ENCODE data around the gene CNTNAP3. TPM values are rescaled to one million over a fixed set of nuclear protein-coding genes. Genes with fewer than 3 reads are reported as not detected.
"Not testable (repeated sequence)": the region's sequence is repeated elsewhere in the genome, so short reads cannot be mapped to it uniquely, and the experiment has no call there.

The CNTNAP3 gene
- total RNA-seq, 2 donors from 2014 or later, result 1.1 to 2.6 TPM

DNA sequence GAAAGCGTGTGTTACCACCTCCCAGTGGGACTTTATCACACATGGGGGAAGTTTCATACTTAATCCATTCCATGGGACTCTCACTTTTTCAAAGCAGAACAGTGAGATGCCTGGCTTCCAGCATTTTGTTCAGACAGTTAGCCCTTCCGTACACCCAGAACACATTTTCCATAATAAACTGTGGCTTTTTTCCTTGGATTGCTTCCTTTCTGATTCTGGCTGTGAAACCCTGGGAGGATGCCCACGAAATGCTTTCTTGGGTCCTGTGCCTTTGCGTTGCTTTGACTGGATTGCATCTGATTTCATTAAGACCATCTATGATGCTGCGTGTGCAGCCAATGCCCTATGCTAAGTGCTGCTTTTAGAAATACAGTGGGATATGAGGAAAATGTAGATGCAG lies 259.1 kb downstream of the CNTNAP3 start:
- not testable (repeated sequence) for H3K4me3 Mint-ChIP-seq; H3K9me3 ChIP-seq (ENCODE audit: control insufficient read depth, low read length); H3K4me3 ChIP-seq (ENCODE audit: low read length)

DNA sequence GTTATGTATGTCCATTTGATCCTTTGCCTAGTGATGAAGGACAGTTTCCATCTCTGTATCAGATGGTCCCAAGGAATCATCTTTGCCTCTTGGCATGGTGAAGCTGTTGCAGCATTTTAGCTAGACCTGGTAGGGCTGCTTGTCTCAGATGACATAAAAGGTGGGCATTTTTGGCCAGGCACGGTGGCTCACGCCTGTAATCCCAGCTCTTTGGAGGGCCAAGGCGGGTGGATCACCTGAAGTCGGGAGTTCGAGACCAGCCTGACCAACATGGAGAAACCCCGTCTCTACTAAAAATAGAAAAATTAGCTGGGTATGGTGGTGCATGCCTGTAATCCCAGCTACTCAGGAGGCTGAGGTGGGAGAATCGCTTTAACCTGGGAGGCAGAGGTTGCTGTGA lies 259.8 kb downstream of the CNTNAP3 start:
- H3K9me3 ChIP-seq (ENCODE audit: control insufficient read depth, low read length); H3K4me3 ChIP-seq (ENCODE audit: low read length); H3K36me3 ChIP-seq (ENCODE audit: control insufficient read depth, insufficient read depth, low read length); H3K4me3 Mint-ChIP-seq; H3K4me1 ChIP-seq (ENCODE audit: control insufficient read depth, insufficient read depth, low read length); DNase-seq; H3K36me3 Mint-ChIP-seq (ENCODE audit: low read depth); H3K27ac ChIP-seq (ENCODE audit: low read depth, low read length); H3K27ac Mint-ChIP-seq; H3K9me3 Mint-ChIP-seq; H3K27me3 Mint-ChIP-seq (ENCODE audit: insufficient read depth); H3K27me3 ChIP-seq (ENCODE audit: control insufficient read depth, insufficient read depth, low read length, poor library complexity, severe bottlenecking); H3K9ac ChIP-seq (ENCODE audit: extremely low read depth, low read length, poor library complexity, severe bottlenecking); H3K4me1 Mint-ChIP-seq: not testable (repeated sequence)
- 93 to 95% methylated on average over 7 of the region's 7 CpGs for WGBS, 2 experiments (ENCODE audit: insufficient coverage in 1 of 2, insufficient read length in 1 of 2)

More for the DNA sequence above, 259.1 kb downstream of the CNTNAP3 start:
- not testable (repeated sequence) for H3K36me3 Mint-ChIP-seq (ENCODE audit: low read depth); H3K27ac ChIP-seq (ENCODE audit: low read depth, low read length); H3K9ac ChIP-seq (ENCODE audit: extremely low read depth, low read length, poor library complexity, severe bottlenecking); H3K9me3 Mint-ChIP-seq; H3K27ac Mint-ChIP-seq; H3K4me1 ChIP-seq (ENCODE audit: control insufficient read depth, insufficient read depth, low read length); H3K27me3 Mint-ChIP-seq (ENCODE audit: insufficient read depth); DNase-seq; H3K4me1 Mint-ChIP-seq; H3K36me3 ChIP-seq (ENCODE audit: control insufficient read depth, insufficient read depth, low read length); H3K27me3 ChIP-seq (ENCODE audit: control insufficient read depth, insufficient read depth, low read length, poor library complexity, severe bottlenecking)
- WGBS, 2 experiments (ENCODE audit: insufficient coverage in 1 of 2, insufficient read length in 1 of 2), result 86 to 93% methylated on average over 2 to 4 of the region's 5 CpGs

DNA sequence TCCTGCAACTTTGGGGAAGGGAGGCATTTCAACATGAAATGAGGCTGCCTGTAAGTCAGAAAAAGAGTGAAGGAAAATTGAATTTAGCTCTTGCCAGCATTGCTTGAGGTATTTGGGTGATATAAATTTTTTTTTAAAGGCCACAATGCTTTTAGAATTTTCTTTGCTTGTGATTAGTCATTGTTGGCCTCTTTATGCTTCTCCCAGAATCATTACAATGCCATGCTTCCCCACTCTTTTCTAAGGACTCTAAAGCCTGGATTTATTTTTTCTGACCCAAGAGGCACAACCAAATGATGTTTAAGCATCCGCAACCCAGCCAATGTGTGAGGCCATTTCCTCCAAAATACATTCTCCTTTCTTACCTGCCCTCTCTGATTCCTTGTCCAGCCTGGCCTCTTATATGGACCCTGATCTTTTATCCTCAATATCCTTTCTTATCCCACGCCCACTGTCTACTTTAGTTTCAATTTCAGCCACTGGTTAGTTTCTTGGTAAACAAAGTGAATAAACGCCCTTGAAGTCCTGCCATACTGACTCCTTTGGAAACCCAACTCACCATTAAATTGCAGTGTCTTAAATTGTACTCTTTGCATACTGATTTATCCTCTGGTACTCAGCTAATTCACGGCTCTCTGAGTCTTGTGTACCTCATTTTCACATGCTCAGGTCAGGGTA lies 261.9 kb downstream of the CNTNAP3 start:
- not testable (repeated sequence) for DNase-seq; H3K27ac ChIP-seq (ENCODE audit: low read depth, low read length); H3K4me3 Mint-ChIP-seq; H3K9me3 Mint-ChIP-seq; H3K4me1 Mint-ChIP-seq; H3K4me3 ChIP-seq (ENCODE audit: low read length); H3K36me3 Mint-ChIP-seq (ENCODE audit: low read depth); H3K27ac Mint-ChIP-seq; H3K27me3 ChIP-seq (ENCODE audit: control insufficient read depth, insufficient read depth, low read length, poor library complexity, severe bottlenecking); H3K27me3 Mint-ChIP-seq (ENCODE audit: insufficient read depth); H3K36me3 ChIP-seq (ENCODE audit: control insufficient read depth, insufficient read depth, low read length); H3K9me3 ChIP-seq (ENCODE audit: control insufficient read depth, low read length); H3K9ac ChIP-seq (ENCODE audit: extremely low read depth, low read length, poor library complexity, severe bottlenecking); H3K4me1 ChIP-seq (ENCODE audit: control insufficient read depth, insufficient read depth, low read length)
- 75 to 90% methylated on average over 3 to 4 of the region's 4 CpGs for WGBS, 2 experiments (ENCODE audit: insufficient coverage in 1 of 2, insufficient read length in 1 of 2)

Other genes with a start within 250 kb of the CNTNAP3 start
- gene SPATA31A1, start 67.5 kb upstream of the CNTNAP3 start, total RNA-seq, result not detected

All from endodermal cell (in vitro differentiated cells).